GM18519 (cell line): ENCODE measurements around the gene RAB36.

Experiments
- ATAC-seq: cut with Tn5 transposase; IDR thresholded peaks from one replicate; pipeline ENCODE4 v1.9.1; 2021; ENCODE audit warnings: mild to moderate bottlenecking, moderate library complexity; ENCODE audit not compliant: unreplicated experiment, low FRiP score

The RAB36 gene

GRCh38 chr22:23154461-23154860 lies 9.2 kb downstream of the RAB36 start:
- ATAC-seq = no peak

DNA sequence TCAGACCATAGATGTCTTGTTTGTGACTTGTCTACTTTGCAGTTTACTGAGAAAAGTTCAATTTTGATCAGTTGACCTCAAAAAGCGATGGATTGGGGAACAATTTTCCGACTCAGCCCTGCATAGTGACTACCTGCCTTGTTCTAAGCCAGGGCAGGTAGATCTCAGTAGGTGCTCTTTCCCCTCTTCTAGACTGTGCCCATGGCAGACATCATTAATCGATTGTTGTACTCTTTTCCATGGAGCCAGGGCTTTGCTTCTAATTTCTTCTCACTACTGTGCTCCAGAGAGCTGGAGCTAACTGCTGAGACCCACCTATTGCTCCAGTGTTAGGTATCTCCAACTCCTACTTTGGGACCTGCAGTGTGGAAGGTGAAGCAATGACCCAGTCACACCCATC lies 9.9 kb downstream of the RAB36 start:
- no peak for ATAC-seq

- ATAC-seq = no peak
Observed at GRCh38 chr22:23155831-23156230, 10.6 kb downstream of the RAB36 start.

GRCh38 chr22:23156286-23156685 lies 11.0 kb downstream of the RAB36 start:
- ATAC-seq = no peak

DNA sequence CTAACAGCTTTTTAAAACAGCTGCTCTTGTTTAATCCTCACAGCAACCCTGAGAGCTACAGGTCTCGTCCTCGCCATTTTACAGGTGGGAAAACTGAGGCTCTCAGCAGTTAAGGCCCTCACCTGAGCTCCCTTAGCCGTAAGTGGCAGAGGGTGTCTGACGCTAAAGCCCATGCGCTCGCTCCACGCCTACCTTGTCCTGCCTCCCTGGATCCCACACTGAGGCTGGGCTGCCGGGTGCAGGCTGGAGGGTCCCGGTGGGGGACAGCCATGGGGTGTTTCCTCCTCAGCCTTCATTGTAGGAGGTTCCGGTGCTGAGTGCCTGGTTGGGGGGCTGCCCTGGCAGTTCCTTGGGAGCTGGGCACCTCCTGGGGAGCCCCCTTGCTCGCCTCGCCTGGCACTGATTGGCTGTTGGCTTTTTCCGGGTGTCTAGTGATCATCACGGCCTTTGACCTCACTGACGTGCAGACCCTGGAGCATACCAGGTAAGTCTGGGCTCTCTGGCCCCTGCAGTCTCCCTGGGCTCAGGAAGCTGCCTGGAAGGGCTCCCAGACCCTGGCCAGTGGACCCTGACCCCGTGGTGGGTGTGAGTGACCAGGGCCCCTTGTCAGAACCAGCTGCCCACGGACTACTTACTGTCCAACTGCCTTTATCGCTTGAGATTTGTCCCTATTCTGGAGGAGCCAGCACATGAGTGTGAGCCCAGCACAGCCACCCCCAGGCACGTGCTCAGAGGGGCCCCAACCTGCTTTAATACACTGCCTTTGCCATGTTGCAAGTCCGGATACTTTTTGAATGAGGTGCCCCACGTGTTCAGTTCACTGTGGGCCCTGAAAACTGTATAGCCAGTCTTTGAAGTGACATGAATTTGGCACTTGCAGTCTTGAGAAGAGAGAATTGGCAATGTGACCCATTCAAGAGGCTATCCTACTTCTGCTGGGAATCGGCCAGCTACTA lies 12.6 kb downstream of the RAB36 start:
- ATAC-seq = no peak

- ATAC-seq = no peak
Observed at GRCh38 chr22:23158516-23159290, 13.4 kb downstream of the RAB36 start.

DNA sequence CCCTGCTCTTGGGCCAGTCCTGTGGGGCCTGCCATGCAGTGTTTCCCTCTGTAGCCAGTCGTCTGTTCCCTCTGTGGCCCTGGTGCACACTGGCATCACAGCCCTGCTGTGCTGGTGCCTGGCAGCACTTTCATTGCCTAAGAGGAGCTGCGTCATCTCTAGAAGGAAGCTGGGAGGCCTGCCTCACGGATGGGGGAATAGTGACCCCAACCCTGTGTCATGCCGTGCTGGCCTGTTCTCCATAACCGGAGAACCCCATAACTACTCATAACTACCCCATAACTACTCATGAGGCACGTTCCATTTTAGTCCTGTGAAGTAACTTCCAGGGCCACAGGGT lies 14.0 kb downstream of the RAB36 start:
- ATAC-seq = no peak

DNA sequence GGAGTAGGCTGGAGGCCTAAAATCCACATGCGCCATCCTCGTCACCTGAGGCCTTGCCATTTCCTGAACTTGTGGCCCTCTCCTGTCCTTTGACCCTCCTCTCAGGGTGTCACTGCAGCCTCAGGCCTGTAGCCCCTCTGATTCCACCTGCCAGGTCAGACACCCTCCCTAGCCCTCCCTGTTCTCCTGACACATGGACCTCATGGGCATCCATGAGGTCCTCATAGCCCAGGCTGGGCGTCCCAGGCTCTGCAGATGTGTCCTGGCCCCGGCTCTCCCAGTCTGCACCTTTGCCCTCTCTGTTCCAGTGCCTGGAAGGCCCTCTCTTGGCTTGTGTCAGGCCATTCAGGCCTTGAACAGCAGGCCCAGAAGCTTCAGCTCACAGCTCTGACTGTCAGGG lies 15.8 kb downstream of the RAB36 start:
- no peak for ATAC-seq

GRCh38 chr22:23161574-23161973 lies 16.3 kb downstream of the RAB36 start:
- ATAC-seq = no peak

DNA sequence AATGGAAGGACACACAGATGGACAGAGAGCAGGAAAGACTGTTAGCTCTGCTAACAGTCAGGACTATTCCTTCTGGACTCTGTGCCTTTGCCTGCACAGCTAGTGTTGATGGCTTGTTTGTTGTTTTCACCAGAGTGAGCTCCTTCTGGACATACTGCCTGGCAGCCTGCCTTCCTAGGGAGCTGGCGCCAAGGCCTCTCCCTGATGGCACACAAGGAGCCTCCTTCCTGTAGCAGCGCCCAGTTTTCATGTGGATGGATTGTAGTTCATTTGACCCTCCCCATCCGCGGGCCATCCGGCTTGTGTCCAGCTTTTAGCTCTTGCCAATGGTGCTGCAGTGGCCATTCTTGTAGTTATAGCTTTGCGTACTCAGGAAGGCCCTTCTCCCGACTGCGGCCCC lies 18.4 kb downstream of the RAB36 start:
- no peak for ATAC-seq

DNA sequence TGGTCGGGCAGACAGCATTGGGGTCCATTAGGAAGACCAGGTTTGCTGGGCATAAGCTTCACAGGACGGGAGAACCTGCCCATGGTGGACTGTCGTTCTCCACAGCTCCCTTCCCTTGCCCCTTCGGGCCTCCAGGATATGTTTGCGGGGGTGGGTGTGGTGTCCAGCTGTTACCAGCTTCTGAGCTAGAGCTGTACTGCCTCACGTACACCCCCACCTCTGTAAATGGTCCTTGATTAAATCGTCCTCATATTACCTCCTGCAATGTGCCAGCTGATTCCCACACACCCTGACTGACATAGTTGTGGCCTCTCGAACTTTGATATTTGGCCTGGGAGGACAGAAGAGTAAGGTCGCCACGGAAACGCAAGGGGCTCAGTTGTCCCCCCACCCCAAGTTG lies 18.8 kb downstream of the RAB36 start:
- ATAC-seq = no peak

GRCh38 chr22:23166042-23166831 lies 21.0 kb downstream of the RAB36 start:
- no peak for ATAC-seq

- ATAC-seq = no peak
Observed at GRCh38 chr22:23166841-23167616, 21.8 kb downstream of the RAB36 start.

DNA sequence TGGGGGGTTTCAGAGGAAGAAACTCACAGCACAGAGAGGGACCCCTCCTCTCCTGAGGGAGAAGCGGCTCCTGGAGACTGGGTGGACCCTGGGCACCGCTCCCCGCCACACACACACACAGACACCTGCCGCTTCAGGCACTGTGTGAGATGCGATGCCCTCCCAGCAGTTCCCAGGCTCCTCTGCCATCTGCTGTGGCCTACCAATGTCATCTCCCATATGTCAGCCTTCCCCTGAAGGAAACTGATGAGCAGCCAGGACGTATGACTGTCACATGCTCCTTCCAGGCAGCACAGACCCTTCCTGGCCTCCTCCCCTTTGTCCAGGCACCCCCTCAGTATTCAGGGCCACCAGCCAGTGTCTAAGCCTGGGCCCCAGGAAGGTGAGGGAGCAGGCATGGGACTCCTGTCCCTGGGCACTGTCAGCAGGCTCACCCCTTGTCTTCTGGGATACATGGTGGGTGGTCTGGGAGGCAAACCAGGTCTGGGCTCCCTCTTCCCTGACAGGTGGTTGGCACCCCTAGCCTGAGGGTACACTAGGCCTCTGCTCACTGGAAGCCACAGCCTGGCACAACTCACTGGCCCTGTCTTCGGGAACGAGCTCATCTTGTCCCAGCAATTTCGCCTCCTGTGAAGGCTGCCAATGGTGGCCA lies 23.2 kb downstream of the RAB36 start:
- ATAC-seq = no peak

DNA sequence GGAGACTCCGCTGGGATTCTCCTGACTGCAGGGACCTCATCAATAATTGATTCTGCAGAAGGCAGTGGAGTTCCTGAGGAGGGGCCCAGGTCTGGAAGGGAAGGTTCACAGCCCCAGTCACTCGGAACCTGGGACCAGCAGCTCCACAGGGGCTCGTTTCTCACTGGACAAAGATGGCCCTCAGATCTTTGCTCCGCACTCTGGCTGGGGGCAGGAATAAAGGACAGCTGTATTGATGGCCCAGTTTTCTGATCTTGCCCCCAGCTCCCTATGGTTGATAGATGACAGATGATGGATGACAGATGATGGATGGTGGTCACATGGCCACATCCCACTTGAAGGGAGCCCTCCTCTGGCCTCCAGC lies 23.7 kb downstream of the RAB36 start:
- no peak for ATAC-seq

- no peak for ATAC-seq
Observed at GRCh38 chr22:23175817-23176644, 30.8 kb downstream of the RAB36 start.

- ATAC-seq = no peak
Observed at GRCh38 chr22:23176645-23177027, 31.4 kb downstream of the RAB36 start.

DNA sequence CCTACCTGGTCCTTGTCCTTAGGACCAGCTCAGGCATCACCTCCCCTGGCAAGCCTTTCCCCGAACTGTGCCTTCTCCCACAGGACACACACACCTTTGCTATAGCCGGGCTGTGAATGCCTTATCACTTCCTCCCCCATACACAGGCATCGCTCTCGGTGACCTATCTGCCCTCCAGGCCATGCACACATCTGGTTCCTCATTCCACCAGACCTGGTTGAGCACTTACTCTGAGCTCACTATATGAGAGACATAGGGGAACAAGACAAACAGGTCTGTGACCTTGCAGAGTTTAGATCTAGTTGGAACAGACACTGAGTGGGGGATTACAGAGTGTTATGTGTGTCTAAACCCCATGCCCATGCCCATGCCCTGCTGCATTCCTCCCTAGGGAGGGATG lies 31.9 kb downstream of the RAB36 start:
- ATAC-seq = no peak
